Natural killer cell (primary cell): ENCODE data around the gene PDE4D. TPM values are rescaled to one million over a fixed set of nuclear protein-coding genes. Genes with fewer than 3 reads are reported as not detected.
"Not testable (repeated sequence)": the region's sequence is repeated elsewhere in the genome, so short reads cannot be mapped to it uniquely, and the experiment has no call there.

Experiments used
- ATAC-seq, 3 donors: fragments of 150-1000 bp in 2 of 3; fragments of 200-7000 bp in 1 of 3; cut with Tn5 transposase; 1 replicate in 1 of 3; 2 replicates in 2 of 3; pipeline ENCODE4 v1.10.0; 2021; ENCODE audit warnings: mild to moderate bottlenecking in 2 of 3, moderate library complexity in 2 of 3
- DNase-seq, 2 donors: peaks; one replicate each; pipeline versions ENCODE4 v3.0.0 to v3.0.0-alpha.2; 2013 to 2021; ENCODE audit warnings: mixed read lengths in 1 of 2
- H3K27ac ChIP-seq: one replicate; pipeline ENCODE4 v1.5.1; 2013; ENCODE audit warnings: mild to moderate bottlenecking, low read length
- H3K27me3 ChIP-seq: one replicate; pipeline ENCODE4 v1.6.1; 2013; ENCODE audit warnings: low read length; ENCODE audit not compliant: control insufficient read depth, insufficient read depth
- H3K36me3 ChIP-seq: one replicate; pipeline ENCODE4 v1.6.1; 2013; ENCODE audit warnings: low read length; ENCODE audit not compliant: control insufficient read depth, insufficient read depth
- H3K4me1 ChIP-seq: one replicate; pipeline ENCODE4 v1.6.1; 2013; ENCODE audit warnings: low read length; ENCODE audit not compliant: control insufficient read depth, insufficient read depth
- H3K4me3 ChIP-seq: one replicate; pipeline ENCODE4 v1.5.1; 2013; ENCODE audit warnings: low read length
- H3K9me3 ChIP-seq: one replicate; pipeline ENCODE4 v1.6.1; 2013; ENCODE audit warnings: low read length; ENCODE audit not compliant: control insufficient read depth, insufficient read depth
- H3K27ac Mint-ChIP-seq, 2 donors: one replicate each; pipeline ENCODE4 v1.8.0; 2022; ENCODE audit warnings: mild to moderate bottlenecking in 2 of 2, mixed read lengths in 2 of 2, moderate library complexity in 1 of 2
- H3K27me3 Mint-ChIP-seq, 2 donors: one replicate each; pipeline ENCODE4 v1.8.0; 2022; ENCODE audit warnings: low read depth in 2 of 2, mixed read lengths in 2 of 2
- H3K36me3 Mint-ChIP-seq: one replicate; pipeline ENCODE4 v1.8.0; 2022; ENCODE audit warnings: mixed read lengths
- H3K4me1 Mint-ChIP-seq, 2 donors: one replicate each; pipeline ENCODE4 v1.8.0; 2022; ENCODE audit warnings: mixed read lengths in 2 of 2
- H3K4me3 Mint-ChIP-seq: one replicate; pipeline ENCODE4 v1.8.0; 2022; ENCODE audit warnings: mild to moderate bottlenecking, moderate library complexity, mixed read lengths
- H3K9me3 Mint-ChIP-seq, 2 donors: one replicate each; pipeline ENCODE4 v1.8.0; 2022; ENCODE audit warnings: mixed read lengths in 2 of 2
- WGBS: methylation state at CpG from one replicate; pipeline ENCODE4 v1.1.7; 2013; ENCODE audit warnings: missing lambda C conversion rate; ENCODE audit not compliant: insufficient coverage; 5-methylcytosine and 5-hydroxymethylcytosine counted together
- intact Hi-C: fragments of 100-400 bp; cut with micrococcal nuclease; formaldehyde crosslinking; loops from one replicate; pipeline ENCODE4 v1.14.2; 2022
- total RNA-seq, 4 donors: library from RNA; stranded (reverse); fragments of 120-200 nt in 1 of 4; gene quantifications; one replicate each; pipeline versions ENCODE4 v1.2.3 to v1.2.4, GENCODE V29; 2013 to 2022
- TF ChIP-seq, protein P1 (sequence below): fragments of 200-600 bp; IDR thresholded peaks from one replicate; pipeline ENCODE4 v1.8.0; 2022; ENCODE audit warnings: antibody characterized with exemption

PDE4D gene
- total RNA-seq, 3 donors from 2014 or later (not counting 1 experiment from before 2014, with no cell fraction given), result 109 to 170 (median 116) TPM

GRCh38 chr5:59385700-59386099, 507.8 kb downstream of the PDE4D start:
- ATAC-seq (no peak), DNase-seq (no peak)
- H3K4me3 ChIP-seq, result no peak overlapping the region
- no peaks in the 10 kb centered on the region for H3K36me3 ChIP-seq
- Mint-ChIP-seq H3K27ac (no peak overlapping the region), H3K27me3 (peaks cover 13 to 19% of the 10 kb centered on the region in 2 donors), H3K36me3 (no peaks in the 10 kb centered on the region), H3K4me3 (no peak overlapping the region), H3K4me1 (no peaks in the 10 kb centered on the region), H3K9me3 (no peaks in the 10 kb centered on the region)
- H3K27ac ChIP-seq, result no peak overlapping the region
- TF ChIP-seq, protein P1, sequence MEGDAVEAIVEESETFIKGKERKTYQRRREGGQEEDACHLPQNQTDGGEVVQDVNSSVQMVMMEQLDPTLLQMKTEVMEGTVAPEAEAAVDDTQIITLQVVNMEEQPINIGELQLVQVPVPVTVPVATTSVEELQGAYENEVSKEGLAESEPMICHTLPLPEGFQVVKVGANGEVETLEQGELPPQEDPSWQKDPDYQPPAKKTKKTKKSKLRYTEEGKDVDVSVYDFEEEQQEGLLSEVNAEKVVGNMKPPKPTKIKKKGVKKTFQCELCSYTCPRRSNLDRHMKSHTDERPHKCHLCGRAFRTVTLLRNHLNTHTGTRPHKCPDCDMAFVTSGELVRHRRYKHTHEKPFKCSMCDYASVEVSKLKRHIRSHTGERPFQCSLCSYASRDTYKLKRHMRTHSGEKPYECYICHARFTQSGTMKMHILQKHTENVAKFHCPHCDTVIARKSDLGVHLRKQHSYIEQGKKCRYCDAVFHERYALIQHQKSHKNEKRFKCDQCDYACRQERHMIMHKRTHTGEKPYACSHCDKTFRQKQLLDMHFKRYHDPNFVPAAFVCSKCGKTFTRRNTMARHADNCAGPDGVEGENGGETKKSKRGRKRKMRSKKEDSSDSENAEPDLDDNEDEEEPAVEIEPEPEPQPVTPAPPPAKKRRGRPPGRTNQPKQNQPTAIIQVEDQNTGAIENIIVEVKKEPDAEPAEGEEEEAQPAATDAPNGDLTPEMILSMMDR, result no peak
- 86% methylated on average over 1 of the region's 2 CpGs for WGBS
- no peaks in the 10 kb centered on the region for H3K4me1 ChIP-seq
- no peaks in the 10 kb centered on the region for H3K27me3 ChIP-seq
- intact Hi-C loops, result no loop called here
- H3K9me3 ChIP-seq, result no peaks in the 10 kb centered on the region

DNA sequence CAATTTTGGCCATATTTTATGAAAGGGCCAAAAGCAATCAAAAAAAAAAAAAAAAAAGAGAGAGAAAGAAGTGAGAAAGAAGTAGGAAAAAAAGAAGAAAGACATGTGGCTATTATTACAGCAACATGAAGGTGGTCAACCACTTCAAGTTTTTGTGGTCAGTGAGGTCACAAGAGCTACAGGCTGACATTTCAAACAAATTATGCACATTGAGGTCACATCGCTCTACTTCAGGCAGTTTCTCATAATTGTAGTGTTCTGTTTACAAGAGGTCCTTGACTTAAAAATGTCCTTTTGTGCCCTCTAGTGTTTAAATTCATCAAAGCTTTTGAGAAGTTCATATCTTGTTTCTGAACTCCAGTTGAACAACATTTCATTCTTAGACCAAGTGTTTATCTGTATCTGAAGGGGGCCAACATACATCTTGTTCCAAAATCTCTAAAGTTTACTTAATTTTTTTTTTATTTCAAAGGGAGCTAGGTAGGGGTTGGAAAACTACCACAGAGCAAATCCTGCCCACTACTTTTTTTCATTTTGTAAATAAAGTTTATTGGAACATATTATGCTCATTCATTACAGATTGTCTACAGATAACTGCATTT, 513.1 kb downstream of the PDE4D start:
- Histone ChIP-seq H3K27ac (no peak overlapping the region), H3K4me3 (no peak overlapping the region), H3K36me3 (no peaks in the 10 kb centered on the region), H3K9me3 (no peaks in the 10 kb centered on the region), H3K27me3 (no peaks in the 10 kb centered on the region), H3K4me1 (no peaks in the 10 kb centered on the region)
- ATAC-seq (peak; percentile 90 to 97 (median 96)), DNase-seq (peak in 1 of 2 donors; percentile 65)
- Mint-ChIP-seq H3K27me3 (peaks cover 0 to 3% of the 10 kb centered on the region in 2 donors), H3K9me3 (no peaks in the 10 kb centered on the region), H3K36me3 (no peaks in the 10 kb centered on the region), H3K27ac (peak overlapping the region; percentile 66 to 74), H3K4me3 (peak overlapping the region; percentile 69), H3K4me1 (peaks cover 0 to 6% of the 10 kb centered on the region in 2 donors)
- intact Hi-C loops, result loop anchor here (1.0 to 5.0 kb wide), 2 partner anchors 192 to 488 kb away; no protein-coding TSS in a partner anchor
- 13% methylated on average over 1 of the region's 1 CpG for WGBS
- TF ChIP-seq, protein P1, result peak; percentile 59

GRCh38 chr5:59374036-59374435, 519.5 kb downstream of the PDE4D start:
- H3K36me3 Mint-ChIP-seq, result peaks cover 20% of the 10 kb centered on the region
- H3K27ac ChIP-seq, ATAC-seq, H3K4me1 Mint-ChIP-seq, H3K4me1 ChIP-seq, H3K4me3 ChIP-seq, H3K4me3 Mint-ChIP-seq, DNase-seq, H3K27ac Mint-ChIP-seq, H3K9me3 ChIP-seq, H3K27me3 ChIP-seq, H3K9me3 Mint-ChIP-seq, H3K27me3 Mint-ChIP-seq, intact Hi-C loops, H3K36me3 ChIP-seq: not testable (repeated sequence)
- WGBS, result 83% methylated on average over 1 of the region's 1 CpG

GRCh38 chr5:59371525-59372127, 521.9 kb downstream of the PDE4D start:
- H3K4me3 ChIP-seq, result no peak overlapping the region
- H3K27ac ChIP-seq, result no peak overlapping the region
- H3K4me1 Mint-ChIP-seq, result no peaks in the 10 kb centered on the region
- no peaks in the 10 kb centered on the region for H3K36me3 ChIP-seq
- H3K9me3 Mint-ChIP-seq, result peaks cover 4 to 6% of the 10 kb centered on the region in 2 donors
- intact Hi-C loops, result no loop called here
- TF ChIP-seq, protein P1, result no peak
- no peak overlapping the region for H3K27ac Mint-ChIP-seq
- no peak for DNase-seq
- H3K4me3 Mint-ChIP-seq, result no peak overlapping the region
- H3K36me3 Mint-ChIP-seq, result peaks cover 20% of the 10 kb centered on the region
- WGBS, result 86% methylated on average over 2 of the region's 4 CpGs
- ATAC-seq, result no peak
- no peaks in the 10 kb centered on the region for H3K27me3 ChIP-seq
- no peaks in the 10 kb centered on the region for H3K4me1 ChIP-seq
- peaks cover 0 to 6% of the 10 kb centered on the region in 2 donors for H3K27me3 Mint-ChIP-seq
- no peaks in the 10 kb centered on the region for H3K9me3 ChIP-seq
